ENCODE measurements around the gene NDFIP2.

Gene NDFIP2

GRCh38 chr13:79459906-79460305, 21.0 kb upstream of the NDFIP2 start:
- DNase-seq: no peak

DNA sequence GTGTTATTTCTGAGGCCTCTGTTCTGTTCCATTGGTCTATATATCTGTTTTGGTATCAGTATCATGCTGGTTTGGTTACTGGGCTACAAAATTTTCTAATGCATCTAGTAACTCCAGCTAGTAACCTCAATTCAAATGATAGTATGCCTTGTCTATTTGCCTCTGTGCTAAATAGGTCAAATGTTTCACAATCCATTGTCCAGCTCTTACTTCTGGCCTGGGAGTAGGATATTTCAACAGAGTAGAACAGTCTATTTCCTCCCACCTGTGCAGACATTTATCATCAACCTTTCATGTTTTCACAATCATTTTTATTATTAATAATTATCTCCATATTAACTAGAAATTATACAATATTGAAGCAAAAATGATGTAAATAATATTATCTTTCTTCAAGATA, 18.1 kb upstream of the NDFIP2 start:
- no peak for DNase-seq

DNA sequence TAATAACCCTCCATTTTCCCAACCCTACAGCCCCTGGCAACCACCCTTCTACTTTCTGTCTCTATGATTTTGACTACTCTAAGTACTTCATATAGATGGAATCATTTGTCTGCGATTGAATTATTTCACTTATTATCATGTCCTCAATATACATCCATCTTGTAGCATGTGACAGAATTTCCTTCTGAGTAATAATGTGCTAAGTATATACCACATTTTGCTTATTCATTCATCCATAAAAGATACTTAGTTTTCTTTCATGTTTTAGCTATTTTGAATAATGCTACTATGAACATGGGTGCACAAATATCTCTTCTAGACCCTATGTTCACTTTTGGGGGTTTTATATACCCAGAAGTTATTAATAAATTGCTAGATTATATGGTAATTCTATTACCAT, 17.4 kb upstream of the NDFIP2 start:
- DNase-seq: no peak

GRCh38 chr13:79466872-79467271, 14.1 kb upstream of the NDFIP2 start:
- DNase-seq: no peak

DNA sequence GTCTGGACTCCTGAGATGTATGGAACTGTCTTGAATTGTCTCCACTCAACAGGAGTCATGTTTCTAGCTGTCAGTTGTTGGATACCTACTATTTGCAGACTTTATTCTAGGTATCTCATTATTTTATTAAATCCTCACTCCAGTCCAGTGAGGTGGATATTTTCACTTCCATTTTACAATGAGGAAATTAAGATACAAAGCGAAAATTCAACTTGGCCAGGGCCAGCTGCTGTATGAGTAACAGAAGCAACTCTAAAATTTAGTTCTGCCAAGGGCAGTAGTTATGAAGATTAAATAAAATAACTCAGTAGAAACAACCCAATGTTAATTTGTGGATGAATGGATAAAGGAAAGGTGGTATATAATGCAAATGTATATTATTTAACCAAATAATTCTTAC, 12.6 kb upstream of the NDFIP2 start:
- DNase-seq: no peak

- no peak for DNase-seq
These were observed 12.1 kb upstream of the NDFIP2 start for GRCh38 chr13:79468819-79469218.

- no peak for DNase-seq
These were observed 11.3 kb upstream of the NDFIP2 start for GRCh38 chr13:79469608-79470007.

DNA sequence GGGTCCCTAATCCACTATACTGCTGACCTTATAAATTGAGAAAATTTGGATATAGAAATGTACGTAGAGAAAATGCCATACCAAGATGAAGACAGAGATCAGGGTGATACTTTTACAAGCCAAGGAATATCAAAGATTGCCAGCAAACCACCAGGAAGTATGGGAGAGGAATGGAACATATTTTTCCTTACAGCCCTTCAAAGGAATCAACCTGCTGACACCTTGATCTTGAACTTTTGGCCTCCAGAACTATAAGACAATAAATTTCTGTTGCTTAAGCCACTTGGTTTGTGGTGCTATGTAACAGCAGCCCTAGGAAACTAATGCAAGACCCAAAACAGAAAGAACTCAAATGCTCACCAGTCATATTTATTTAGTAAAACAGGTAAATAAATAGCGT, 10.3 kb upstream of the NDFIP2 start:
- no peak for DNase-seq

DNA sequence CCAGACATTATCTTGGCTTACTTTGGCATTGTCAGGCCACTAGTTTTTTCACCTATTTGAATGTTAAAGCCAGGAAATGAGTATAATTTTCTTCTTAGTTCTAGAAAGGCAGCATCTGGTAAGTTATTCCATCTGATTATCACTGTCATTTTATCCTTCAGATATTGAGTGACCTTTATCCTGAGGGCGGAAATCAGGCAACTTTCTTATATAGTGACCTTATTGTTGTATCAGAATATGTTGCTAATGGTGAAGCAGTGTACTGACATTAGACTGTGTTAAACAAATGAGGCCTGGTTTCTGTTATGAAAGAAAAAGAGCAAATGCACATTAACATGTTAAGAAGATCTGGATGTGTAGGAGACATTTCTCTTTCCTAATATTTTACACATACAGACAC, 5.4 kb upstream of the NDFIP2 start:
- no peak for DNase-seq

DNA sequence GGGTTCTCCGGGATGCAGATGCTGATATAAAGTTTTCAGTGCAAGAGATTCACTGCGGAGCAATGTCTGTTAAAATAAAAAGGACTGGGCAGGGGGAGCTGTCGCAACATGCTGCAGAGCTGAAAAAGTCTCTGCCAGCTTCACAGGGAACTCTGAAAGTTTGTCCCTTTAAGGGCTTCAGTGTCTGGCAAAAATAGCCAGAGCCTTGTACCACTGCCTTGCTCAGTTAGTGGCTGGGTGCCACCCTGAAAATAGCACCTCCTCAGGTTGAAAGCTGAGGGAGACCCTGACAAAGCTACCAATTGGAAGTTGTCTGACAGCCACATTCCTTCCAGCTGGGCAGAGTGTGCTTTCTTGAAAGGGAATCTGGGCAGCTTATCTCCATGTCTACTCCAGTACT, 3.0 kb upstream of the NDFIP2 start:
- DNase-seq: no peak

DNA sequence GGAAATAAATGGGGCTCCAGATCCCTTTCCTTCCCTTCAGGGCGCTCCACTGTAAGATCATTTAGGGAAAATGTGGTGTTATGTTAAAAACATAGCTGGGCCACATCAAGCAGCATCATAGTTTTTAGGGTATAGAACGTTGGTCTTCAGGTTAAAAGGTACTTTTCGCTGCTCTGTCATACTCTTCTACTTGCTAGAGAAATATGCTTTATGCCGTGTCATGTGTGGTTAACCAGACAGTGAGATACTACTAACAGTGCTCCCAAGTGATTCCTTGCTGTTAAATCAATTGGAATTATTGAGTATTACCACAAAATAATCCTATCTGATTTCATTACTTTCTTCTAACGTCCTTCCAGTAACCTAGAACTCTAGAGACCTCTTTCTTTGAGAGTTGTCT, 1.1 kb upstream of the NDFIP2 start:
- DNase-seq: no peak

GRCh38 chr13:79481685-79482052, 714 bp downstream of the NDFIP2 start:
- DNase-seq: peak; percentile 26

DNA sequence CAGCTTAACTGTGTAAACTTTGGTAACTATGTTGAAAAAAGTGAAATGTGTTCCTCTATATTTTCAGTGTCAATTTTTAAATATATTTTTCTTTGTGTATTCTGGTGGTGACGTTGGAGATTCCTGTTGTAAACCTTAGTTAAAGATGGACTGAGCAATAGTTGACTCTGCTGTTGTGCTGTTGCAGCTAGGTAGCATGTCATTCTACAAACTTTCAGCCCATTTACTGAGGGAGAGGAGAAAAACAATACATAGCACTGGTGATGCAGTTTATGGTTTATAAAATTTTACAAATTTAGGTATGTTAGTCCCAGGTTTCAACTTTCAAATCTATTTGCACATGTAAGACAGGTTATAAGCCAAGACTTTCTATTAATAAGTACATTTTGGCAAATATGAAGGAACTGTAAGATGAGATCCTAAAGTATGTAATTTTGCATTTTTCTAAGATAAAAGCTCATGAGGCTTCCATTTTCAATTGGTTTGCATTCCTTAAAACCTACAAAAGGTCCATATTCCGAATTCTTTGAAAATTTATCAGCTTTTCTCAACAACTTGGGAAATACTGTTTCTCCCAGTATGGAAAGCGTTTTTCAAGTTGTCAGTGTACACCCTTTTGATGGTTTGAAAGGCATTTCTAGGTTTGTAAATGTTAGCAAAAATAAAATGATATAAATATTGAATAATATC, 1.5 kb downstream of the NDFIP2 start:
- DNase-seq: no peak

- DNase-seq: no peak
These were observed 2.2 kb downstream of the NDFIP2 start for GRCh38 chr13:79483086-79483706.

DNA sequence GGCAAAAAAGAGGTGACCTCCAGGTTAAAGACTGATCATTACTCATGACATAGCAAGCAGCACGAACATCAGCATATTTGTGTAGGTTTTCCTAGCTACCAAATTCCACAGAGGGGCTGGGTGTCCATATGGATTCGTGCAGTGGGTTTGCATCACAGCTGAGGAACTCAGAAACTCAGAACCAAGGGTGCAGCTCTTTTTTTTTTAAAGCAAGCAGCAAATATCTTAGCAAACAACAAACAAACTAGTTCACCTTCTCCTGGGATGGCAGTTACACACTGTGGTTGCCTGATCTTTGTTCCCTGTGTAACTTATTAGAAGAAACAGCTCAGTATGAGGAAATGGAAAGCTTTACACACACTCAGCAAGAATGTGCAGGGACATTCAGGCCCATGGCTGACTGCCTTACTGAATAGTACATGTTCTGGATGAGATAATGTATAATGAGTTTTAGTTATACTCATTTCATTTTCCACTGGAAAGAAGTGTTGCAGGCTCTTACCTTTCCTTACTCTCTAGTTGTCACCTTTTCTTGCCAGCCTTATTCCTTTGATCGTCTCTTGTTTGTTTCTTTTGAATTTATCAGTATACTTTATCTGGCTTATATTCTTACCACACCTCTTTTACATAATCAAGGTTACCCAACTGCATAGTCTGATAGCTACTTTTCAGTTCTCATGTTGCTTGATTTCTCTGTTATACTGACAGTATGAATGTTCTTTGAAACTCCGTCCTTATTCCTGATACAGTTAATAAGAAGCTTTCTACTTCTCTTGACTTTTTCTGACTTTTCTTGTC, 4.3 kb downstream of the NDFIP2 start:
- no peak for DNase-seq

DNA sequence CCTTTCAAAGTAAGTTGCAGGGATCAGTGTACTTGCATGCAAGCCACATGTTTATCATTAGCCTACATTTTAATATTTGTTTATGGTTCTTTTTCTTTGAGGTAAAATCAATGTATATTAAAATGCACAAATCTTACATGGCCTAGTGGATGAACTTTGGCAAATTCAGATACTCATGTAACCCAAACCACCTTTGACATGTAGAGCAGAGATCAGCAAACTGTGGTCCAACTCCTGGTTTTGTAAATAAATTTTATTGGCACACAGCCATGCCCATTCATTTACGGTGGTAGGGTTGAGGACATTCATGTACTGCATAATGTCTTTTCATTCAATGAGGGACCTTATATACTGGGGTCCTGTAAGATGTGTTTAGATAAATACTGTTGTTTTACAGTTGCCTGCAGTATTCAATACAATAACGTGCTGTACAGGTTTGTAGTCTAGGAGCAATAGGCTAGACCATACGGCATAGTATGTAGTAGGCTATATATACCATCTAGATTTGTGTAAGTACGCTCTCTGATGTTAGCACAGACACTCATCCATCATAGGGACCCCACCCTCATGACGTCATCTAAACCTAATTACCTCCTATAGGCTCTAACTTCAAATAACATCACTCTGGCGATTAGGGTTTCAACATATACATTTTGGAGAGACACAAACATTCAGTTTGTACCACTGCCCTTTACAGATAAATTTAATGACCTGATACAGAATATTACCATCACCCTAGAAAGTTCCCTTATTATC, 5.7 kb downstream of the NDFIP2 start:
- no peak for DNase-seq

GRCh38 chr13:79490326-79490725, 9.4 kb downstream of the NDFIP2 start:
- no peak for DNase-seq

DNA sequence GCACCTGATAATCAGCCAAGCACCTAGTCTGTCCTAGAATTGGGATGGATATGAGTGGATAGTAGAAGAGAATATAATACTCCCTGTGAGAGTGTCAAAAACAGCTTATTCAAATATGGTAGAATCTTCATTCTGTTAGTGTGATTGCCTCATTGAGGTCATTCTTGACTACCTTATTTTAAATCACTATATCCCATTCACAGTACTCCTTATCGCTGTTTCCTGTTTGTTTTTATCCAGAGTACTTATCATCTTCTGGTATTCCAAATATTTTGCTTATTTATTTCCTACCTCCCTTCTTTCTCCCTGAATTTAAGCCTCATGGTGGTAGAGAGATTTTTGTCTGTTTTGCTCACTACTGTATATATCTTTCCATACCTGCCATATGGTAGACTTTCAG, 9.9 kb downstream of the NDFIP2 start:
- no peak for DNase-seq

GRCh38 chr13:79491715-79492114, 10.8 kb downstream of the NDFIP2 start:
- DNase-seq: no peak

DNA sequence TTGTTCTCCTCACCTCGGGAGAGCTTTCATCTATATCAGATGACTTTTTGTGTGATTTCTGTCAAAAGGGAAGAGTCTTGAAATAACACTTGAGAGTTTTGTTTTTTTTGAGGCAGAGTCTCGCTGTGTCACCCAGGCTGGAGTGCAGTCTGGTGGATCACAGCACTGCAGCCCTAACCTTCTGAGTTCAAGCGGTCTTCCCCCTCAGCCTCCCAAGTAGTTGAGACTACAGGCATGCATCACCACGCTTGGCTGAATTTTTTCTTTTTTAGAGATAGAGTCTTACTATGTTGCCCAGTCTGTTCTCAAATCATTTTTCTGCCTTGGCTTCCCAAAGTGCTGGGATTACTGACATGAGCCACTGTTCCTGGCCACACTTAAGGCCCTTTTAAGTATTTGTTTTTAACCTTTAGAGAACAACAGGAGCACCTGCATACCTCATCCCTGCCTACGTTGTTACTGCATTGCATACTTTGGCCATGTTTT, 11.4 kb downstream of the NDFIP2 start:
- no peak for DNase-seq

DNA sequence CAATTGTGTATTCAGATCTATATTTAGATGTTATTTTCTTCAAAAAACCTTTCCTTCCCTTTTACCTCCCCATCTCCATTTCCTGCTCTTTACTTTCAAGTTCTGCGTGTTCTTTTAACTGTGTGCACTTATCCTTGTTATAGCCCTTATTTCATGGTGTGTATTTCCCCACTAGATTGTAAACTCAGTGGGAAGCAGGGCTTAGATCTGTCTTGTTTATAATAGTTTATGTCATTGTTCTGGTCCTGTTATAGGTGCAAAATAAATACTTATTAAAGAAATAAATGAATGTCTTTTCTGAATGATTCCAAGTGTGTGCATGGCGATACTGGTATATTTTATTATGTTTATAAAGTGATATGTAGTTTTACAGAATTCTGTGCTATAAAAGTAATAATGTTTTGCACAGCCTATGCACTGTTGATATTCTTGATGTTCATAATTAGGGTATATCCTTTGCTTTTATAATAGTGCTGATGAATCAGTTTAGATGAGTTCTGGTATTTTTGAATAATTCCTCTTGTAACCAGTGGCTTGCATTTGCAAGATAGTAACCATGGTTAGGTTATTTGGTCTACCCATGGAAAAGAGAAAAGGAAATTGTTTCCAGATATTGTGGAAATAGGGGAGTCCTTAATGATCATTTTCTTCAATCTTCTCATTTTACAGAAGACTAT, 12.1 kb downstream of the NDFIP2 start:
- DNase-seq: no peak

DNA sequence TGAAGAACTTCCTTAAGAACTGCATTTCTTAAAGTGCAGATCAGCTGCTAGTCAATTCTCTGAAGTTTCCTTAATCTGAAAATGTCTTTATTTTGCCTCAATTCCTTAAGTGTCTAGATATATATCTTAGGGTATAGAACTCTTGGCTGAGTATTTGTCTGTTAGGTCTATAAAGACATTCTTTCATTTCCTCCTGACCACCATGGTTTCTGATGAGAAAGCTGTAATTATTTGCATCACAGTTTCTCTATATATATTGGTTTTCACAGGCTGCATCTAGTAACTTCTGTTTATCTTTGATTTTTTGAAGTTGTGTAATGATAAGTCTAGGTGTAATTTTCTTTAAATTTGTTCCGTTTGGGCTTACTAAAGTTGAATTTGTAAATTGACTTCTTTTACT, 15.2 kb downstream of the NDFIP2 start:
- DNase-seq: no peak

DNA sequence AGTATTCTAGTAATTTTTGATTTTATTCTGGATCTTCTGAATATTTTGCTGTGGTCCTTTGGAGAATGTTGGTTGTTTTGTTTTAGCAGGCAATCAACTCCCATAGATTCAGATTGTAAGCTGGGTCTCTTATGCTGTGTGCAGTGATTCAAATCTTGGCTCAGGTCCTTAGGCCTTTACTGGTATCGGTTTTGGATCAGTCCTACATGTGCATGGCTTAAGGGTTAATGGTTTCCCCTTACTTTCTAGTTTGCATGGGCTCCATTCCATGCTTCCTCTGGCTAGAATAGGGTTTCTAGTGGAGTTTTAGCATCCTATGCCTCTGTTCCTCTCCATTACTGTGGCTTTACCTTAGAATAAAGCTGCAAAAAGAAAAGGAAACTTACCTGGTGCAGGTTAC, 16.1 kb downstream of the NDFIP2 start:
- no peak for DNase-seq

Measured in CD4-positive, alpha-beta T cell treated with Interleukin-15 for 1 hour (primary cell).